Mesothelial cell of epicardium (in vitro differentiated cells): ENCODE measurements around the gene SLC10A3. TPM values are rescaled to one million over a fixed set of nuclear protein-coding genes. Genes with fewer than 3 reads are reported as not detected.

Experiments used
- DNase-seq, 2 experiments: peaks; one replicate each; pipeline ENCODE4 v3.0.0; 2021; ENCODE audit warnings: low spot score in 2 of 2; ENCODE audit not compliant: unreplicated experiment in 2 of 2
- H3K27ac Mint-ChIP-seq: 2 replicates; pipeline ENCODE4 v1.8.0; 2021; ENCODE audit warnings: mixed read lengths
- H3K27me3 Mint-ChIP-seq: 2 replicates; pipeline ENCODE4 v1.8.0; 2021; ENCODE audit warnings: low read depth, mixed read lengths
- H3K36me3 Mint-ChIP-seq: 2 replicates; pipeline ENCODE4 v1.8.0; 2021; ENCODE audit warnings: mixed read lengths
- H3K4me1 Mint-ChIP-seq: 2 replicates; pipeline ENCODE4 v1.8.0; 2021; ENCODE audit warnings: mixed read lengths
- H3K4me3 Mint-ChIP-seq: 2 replicates; pipeline ENCODE4 v1.8.0; 2021; ENCODE audit warnings: mild to moderate bottlenecking, moderate library complexity, mixed read lengths
- H3K9me3 Mint-ChIP-seq: 2 replicates; pipeline ENCODE4 v1.8.0; 2021; ENCODE audit warnings: mixed read lengths
- CTCF ChIP-seq: fragments of 200-600 bp; sonication (generic); IDR thresholded peaks from one replicate; pipeline ENCODE4 v1.5.0; 2021; ENCODE audit warnings: antibody characterized with exemption; ENCODE audit not compliant: unreplicated experiment
- total RNA-seq: library from RNA; stranded (reverse); gene quantifications from 3 replicates; pipeline ENCODE4 v1.2.1, GENCODE V29; 2021

SLC10A3 gene
- total RNA-seq, 1 donor from 2014 or later = 30.2 TPM

- H3K9me3 Mint-ChIP-seq = peaks cover 5% of the 10 kb centered on the region
- no peaks in the 10 kb centered on the region for H3K36me3 Mint-ChIP-seq
- TF ChIP-seq CTCF = no peak
- no peaks in the 10 kb centered on the region for H3K4me1 Mint-ChIP-seq
- no peak overlapping the region for H3K4me3 Mint-ChIP-seq
- no peak for DNase-seq
- no peaks in the 10 kb centered on the region for H3K27me3 Mint-ChIP-seq
- H3K27ac Mint-ChIP-seq = no peak overlapping the region
These were observed 5.1 kb upstream of the SLC10A3 start for GRCh38 chrX:154495472-154495922.

GRCh38 chrX:154494715-154495114, 4.3 kb upstream of the SLC10A3 start:
- Mint-ChIP-seq H3K9me3 (peaks cover 5% of the 10 kb centered on the region), H3K4me1 (peaks cover 1% of the 10 kb centered on the region), H3K27me3 (no peaks in the 10 kb centered on the region), H3K4me3 (no peak overlapping the region), H3K27ac (no peak overlapping the region), H3K36me3 (no peaks in the 10 kb centered on the region)
- TF ChIP-seq CTCF = no peak
- no peak for DNase-seq

GRCh38 chrX:154490021-154490413, 412 bp downstream of the SLC10A3 start:
- Mint-ChIP-seq H3K9me3 (no peaks in the 10 kb centered on the region), H3K27ac (peak overlapping the region; percentile 94), H3K36me3 (peaks cover 6% of the 10 kb centered on the region), H3K4me1 (peaks cover 12% of the 10 kb centered on the region), H3K4me3 (peak overlapping the region; percentile 80), H3K27me3 (no peaks in the 10 kb centered on the region)
- TF ChIP-seq CTCF = no peak
- DNase-seq = no peak

- no peaks in the 10 kb centered on the region for H3K9me3 Mint-ChIP-seq
- H3K4me1 Mint-ChIP-seq = peaks cover 12% of the 10 kb centered on the region
- no peak for DNase-seq
- H3K4me3 Mint-ChIP-seq = peak overlapping the region; percentile 80
- no peaks in the 10 kb centered on the region for H3K27me3 Mint-ChIP-seq
- TF ChIP-seq CTCF = no peak
- H3K27ac Mint-ChIP-seq = peak overlapping the region; percentile 94
- H3K36me3 Mint-ChIP-seq = peaks cover 6% of the 10 kb centered on the region
These were observed 1.2 kb downstream of the SLC10A3 start for GRCh38 chrX:154489182-154489581.

- H3K27ac Mint-ChIP-seq = peak overlapping the region; percentile 25
- DNase-seq = no peak
- no peak overlapping the region for H3K4me3 Mint-ChIP-seq
- H3K27me3 Mint-ChIP-seq = no peaks in the 10 kb centered on the region
- no peak for TF ChIP-seq CTCF
- peaks cover 6% of the 10 kb centered on the region for H3K36me3 Mint-ChIP-seq
- H3K9me3 Mint-ChIP-seq = peaks cover 2% of the 10 kb centered on the region
- peaks cover 12% of the 10 kb centered on the region for H3K4me1 Mint-ChIP-seq
These were observed 1.9 kb downstream of the SLC10A3 start for GRCh38 chrX:154488336-154489075.
